HEK293 (cell line): ENCODE measurements around the gene ANK2.

Experiments used
- CTCF ChIA-PET: fragments of 350-600 bp; formaldehyde crosslinking; extraction: SDS; loops from one replicate; lab custom pipeline; 2021; ENCODE audit warnings: antibody characterized with exemption; lab: Yijun Ruan, JAX
- POLR2A ChIA-PET: fragments of 300-600 bp; formaldehyde crosslinking; extraction: SDS; loops from one replicate; lab custom pipeline; 2020; ENCODE audit warnings: antibody characterized with exemption, inconsistent platforms; lab: Yijun Ruan, JAX
- H3K27ac ChIP-seq: fragments of 200-500 bp; sonication (Bioruptor generic); 2 replicates; pipeline ENCODE4 v1.5.1; 2014; ENCODE audit warnings: low read depth, low read length, control low read depth, inconsistent platforms; ENCODE audit errors: extremely low read depth
- H3K36me3 ChIP-seq, 2 experiments: fragments of 200-500 bp in 1 of 2; sonication (Bioruptor generic) in 1 of 2; 1 replicate in 1 of 2; 2 replicates in 1 of 2; pipeline ENCODE4 v1.5.1; 2014 to 2017; ENCODE audit warnings: inconsistent platforms in 2 of 2, low read length in 2 of 2; ENCODE audit not compliant: control insufficient read depth in 2 of 2, insufficient read depth in 1 of 2
- H3K4me1 ChIP-seq: fragments of 200-500 bp; sonication (Bioruptor generic); 2 replicates; pipeline ENCODE4 v1.5.1; 2014; ENCODE audit warnings: mild to moderate bottlenecking, low read length, inconsistent platforms; ENCODE audit not compliant: control insufficient read depth, insufficient read depth
- H3K4me3 ChIP-seq: 2 replicates; pipeline ENCODE4 v1.5.1; 2011; ENCODE audit warnings: low read depth, mild to moderate bottlenecking, control low read depth, low read length, moderate library complexity
- H3K9me3 ChIP-seq: fragments of 200-500 bp; sonication (Bioruptor generic); 2 replicates; pipeline ENCODE4 v1.5.1; 2014; ENCODE audit warnings: low read depth, low read length, inconsistent platforms; ENCODE audit not compliant: control insufficient read depth, insufficient read depth
- KLF7 ChIP-seq: fragments of 450-650 bp; formaldehyde crosslinking; IDR thresholded peaks from 2 replicates; pipeline ENCODE4 v1.5.1; 2016; ENCODE audit warnings: missing biosample characterization, missing genetic modification characterization, borderline replicate concordance
- MEIS1 ChIP-seq: sonication (generic); formaldehyde crosslinking; IDR thresholded peaks from 2 replicates; pipeline ENCODE4 v1.8.1; 2022; ENCODE audit warnings: missing genetic modification reagents, mild to moderate bottlenecking, borderline replicate concordance
- OSR2 ChIP-seq: fragments of 450-650 bp; formaldehyde crosslinking; IDR thresholded peaks from 2 replicates; pipeline ENCODE4 v1.5.1; 2016; ENCODE audit warnings: missing biosample characterization, missing genetic modification characterization
- PBX3 ChIP-seq: sonication (generic); formaldehyde crosslinking; IDR thresholded peaks from 2 replicates; pipeline ENCODE4 v1.8.1; 2022; ENCODE audit warnings: mild to moderate bottlenecking, moderate library complexity, missing genetic modification reagents
- ZBTB1 ChIP-seq: fragments of 450-650 bp; formaldehyde crosslinking; IDR thresholded peaks from 2 replicates; pipeline ENCODE4 v1.5.1; 2016; ENCODE audit warnings: missing biosample characterization, missing genetic modification characterization
- ZBTB17 ChIP-seq: fragments of 450-650 bp; formaldehyde crosslinking; IDR thresholded peaks from 2 replicates; pipeline ENCODE4 v1.5.1; 2016; ENCODE audit warnings: missing biosample characterization, missing genetic modification characterization
- ZBTB20 ChIP-seq: fragments of 450-650 bp; formaldehyde crosslinking; IDR thresholded peaks from 2 replicates; pipeline ENCODE4 v1.5.1; 2016; ENCODE audit warnings: missing biosample characterization, missing genetic modification characterization
- ZBTB26 ChIP-seq: fragments of 450-650 bp; formaldehyde crosslinking; optimal IDR thresholded peaks from 2 replicates; pipeline ENCODE3; 2016; ENCODE audit warnings: missing biosample characterization, mild to moderate bottlenecking, missing genetic modification characterization
- ZFHX2 ChIP-seq: fragments of 450-650 bp; formaldehyde crosslinking; conservative IDR thresholded peaks from 2 replicates; pipeline ENCODE4 v1.5.1; 2016; ENCODE audit warnings: missing biosample characterization, missing genetic modification characterization
- ZNF211 ChIP-seq: fragments of 450-650 bp; formaldehyde crosslinking; IDR thresholded peaks from 2 replicates; pipeline ENCODE4 v1.5.1; 2016; ENCODE audit warnings: low read depth, missing biosample characterization, missing genetic modification characterization
- ZNF214 ChIP-seq: fragments of 450-650 bp; formaldehyde crosslinking; IDR thresholded peaks from 2 replicates; pipeline ENCODE4 v1.5.1; 2017; ENCODE audit warnings: missing biosample characterization, mild to moderate bottlenecking, missing genetic modification characterization, borderline replicate concordance
- ZNF223 ChIP-seq: fragments of 450-650 bp; formaldehyde crosslinking; IDR thresholded peaks from 2 replicates; pipeline ENCODE4 v1.5.1; 2016; ENCODE audit warnings: missing biosample characterization, missing genetic modification characterization
- ZNF239 ChIP-seq: fragments of 450-650 bp; formaldehyde crosslinking; IDR thresholded peaks from 2 replicates; pipeline ENCODE4 v1.5.1; 2016; ENCODE audit warnings: missing biosample characterization, missing genetic modification characterization
- ZNF521 ChIP-seq: fragments of 450-650 bp; formaldehyde crosslinking; IDR thresholded peaks from 2 replicates; pipeline ENCODE4 v1.5.1; 2017; ENCODE audit warnings: missing biosample characterization, mild to moderate bottlenecking, missing genetic modification characterization
- ZNF701 ChIP-seq: fragments of 450-650 bp; formaldehyde crosslinking; IDR thresholded peaks from 2 replicates; pipeline ENCODE4 v1.5.1; 2016; ENCODE audit warnings: missing biosample characterization, missing genetic modification characterization
- ZNF777 ChIP-seq: fragments of 450-650 bp; formaldehyde crosslinking; IDR thresholded peaks from 2 replicates; pipeline ENCODE4 v1.5.1; 2017; ENCODE audit warnings: missing biosample characterization, missing genetic modification characterization, borderline replicate concordance
- ZSCAN16 ChIP-seq: fragments of 450-650 bp; formaldehyde crosslinking; IDR thresholded peaks from 2 replicates; pipeline ENCODE4 v1.5.1; 2016; ENCODE audit warnings: missing biosample characterization, missing genetic modification characterization
- TF ChIP-seq, protein P1 (sequence below): fragments of 450-650 bp; formaldehyde crosslinking; IDR thresholded peaks from 2 replicates; pipeline ENCODE4 v1.5.1; 2016; ENCODE audit warnings: missing biosample characterization, missing genetic modification characterization, borderline replicate concordance
- TF ChIP-seq, protein P2 (sequence below): fragments of 450-650 bp; formaldehyde crosslinking; IDR thresholded peaks from 2 replicates; pipeline ENCODE4 v1.5.1; 2016; ENCODE audit warnings: missing biosample characterization, missing genetic modification characterization
- TF ChIP-seq, protein P3 (sequence below): fragments of 450-650 bp; formaldehyde crosslinking; IDR thresholded peaks from 2 replicates; pipeline ENCODE4 v1.5.1; 2016; ENCODE audit warnings: missing biosample characterization, missing genetic modification characterization

Gene ANK2

DNA sequence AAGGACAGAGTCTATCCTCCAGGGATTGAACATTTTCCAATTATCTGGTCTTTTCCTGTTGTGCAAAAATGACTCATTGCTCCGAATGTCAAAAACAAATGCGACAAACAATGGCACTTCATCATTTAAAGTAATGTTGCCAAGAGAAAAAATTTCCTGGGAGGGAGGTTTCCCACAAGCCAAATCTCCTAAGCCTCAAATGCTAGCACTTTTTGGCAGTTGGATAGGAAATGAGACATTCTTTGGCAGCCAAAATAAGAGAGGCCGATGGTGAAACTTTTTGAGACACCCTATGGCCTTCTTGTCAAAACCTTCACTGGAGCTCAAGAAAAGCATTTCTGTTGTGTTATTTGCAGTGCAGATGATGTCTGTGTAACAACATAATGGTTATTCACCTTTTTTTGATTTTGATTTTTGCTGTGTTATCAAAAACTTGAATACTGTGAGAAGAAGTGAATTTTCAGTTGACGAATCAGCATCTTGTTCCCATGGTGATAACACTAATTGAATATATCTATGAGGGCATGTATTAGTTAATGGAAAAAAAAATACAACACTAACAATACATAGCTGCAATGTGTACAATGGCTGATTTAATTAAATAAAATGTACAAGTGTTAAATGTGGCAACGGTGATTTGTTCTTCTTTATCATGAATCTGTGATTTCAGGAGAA, 333.8 kb downstream of the ANK2 start (continued):
- TF ChIP-seq, protein P1, sequence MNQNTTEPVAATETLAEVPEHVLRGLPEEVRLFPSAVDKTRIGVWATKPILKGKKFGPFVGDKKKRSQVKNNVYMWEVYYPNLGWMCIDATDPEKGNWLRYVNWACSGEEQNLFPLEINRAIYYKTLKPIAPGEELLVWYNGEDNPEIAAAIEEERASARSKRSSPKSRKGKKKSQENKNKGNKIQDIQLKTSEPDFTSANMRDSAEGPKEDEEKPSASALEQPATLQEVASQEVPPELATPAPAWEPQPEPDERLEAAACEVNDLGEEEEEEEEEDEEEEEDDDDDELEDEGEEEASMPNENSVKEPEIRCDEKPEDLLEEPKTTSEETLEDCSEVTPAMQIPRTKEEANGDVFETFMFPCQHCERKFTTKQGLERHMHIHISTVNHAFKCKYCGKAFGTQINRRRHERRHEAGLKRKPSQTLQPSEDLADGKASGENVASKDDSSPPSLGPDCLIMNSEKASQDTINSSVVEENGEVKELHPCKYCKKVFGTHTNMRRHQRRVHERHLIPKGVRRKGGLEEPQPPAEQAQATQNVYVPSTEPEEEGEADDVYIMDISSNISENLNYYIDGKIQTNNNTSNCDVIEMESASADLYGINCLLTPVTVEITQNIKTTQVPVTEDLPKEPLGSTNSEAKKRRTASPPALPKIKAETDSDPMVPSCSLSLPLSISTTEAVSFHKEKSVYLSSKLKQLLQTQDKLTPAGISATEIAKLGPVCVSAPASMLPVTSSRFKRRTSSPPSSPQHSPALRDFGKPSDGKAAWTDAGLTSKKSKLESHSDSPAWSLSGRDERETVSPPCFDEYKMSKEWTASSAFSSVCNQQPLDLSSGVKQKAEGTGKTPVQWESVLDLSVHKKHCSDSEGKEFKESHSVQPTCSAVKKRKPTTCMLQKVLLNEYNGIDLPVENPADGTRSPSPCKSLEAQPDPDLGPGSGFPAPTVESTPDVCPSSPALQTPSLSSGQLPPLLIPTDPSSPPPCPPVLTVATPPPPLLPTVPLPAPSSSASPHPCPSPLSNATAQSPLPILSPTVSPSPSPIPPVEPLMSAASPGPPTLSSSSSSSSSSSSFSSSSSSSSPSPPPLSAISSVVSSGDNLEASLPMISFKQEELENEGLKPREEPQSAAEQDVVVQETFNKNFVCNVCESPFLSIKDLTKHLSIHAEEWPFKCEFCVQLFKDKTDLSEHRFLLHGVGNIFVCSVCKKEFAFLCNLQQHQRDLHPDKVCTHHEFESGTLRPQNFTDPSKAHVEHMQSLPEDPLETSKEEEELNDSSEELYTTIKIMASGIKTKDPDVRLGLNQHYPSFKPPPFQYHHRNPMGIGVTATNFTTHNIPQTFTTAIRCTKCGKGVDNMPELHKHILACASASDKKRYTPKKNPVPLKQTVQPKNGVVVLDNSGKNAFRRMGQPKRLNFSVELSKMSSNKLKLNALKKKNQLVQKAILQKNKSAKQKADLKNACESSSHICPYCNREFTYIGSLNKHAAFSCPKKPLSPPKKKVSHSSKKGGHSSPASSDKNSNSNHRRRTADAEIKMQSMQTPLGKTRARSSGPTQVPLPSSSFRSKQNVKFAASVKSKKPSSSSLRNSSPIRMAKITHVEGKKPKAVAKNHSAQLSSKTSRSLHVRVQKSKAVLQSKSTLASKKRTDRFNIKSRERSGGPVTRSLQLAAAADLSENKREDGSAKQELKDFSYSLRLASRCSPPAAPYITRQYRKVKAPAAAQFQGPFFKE (tag by site-specific recombination): no peak
- TF ChIP-seq ZBTB17 (no peak), ZBTB20 (tag by site-specific recombination) (no peak), ZSCAN16 (tag by site-specific recombination) (no peak)

DNA sequence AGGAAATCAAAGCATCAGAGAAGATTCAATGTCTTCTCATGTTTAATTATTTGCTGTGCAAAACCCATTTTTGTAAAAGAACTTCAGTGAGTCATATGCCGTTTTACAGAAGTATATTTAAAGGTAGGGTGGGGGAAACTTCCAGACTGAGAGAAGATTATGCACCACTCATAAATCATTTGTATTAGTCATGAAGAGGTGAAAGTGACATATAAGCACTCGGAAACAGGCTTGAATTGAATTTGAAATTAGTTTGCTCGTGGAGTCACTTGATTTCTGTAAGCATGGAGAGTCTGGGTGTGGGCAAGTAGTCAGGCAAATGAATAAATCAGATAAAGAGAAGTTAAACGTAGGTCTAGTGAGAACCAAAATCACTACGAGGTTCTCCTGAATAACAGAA, 335.1 kb downstream of the ANK2 start:
- no peaks in the 10 kb centered on the region for H3K4me1 ChIP-seq
- H3K4me3 ChIP-seq: no peak overlapping the region
- POLR2A ChIA-PET: no interaction called here
- CTCF ChIA-PET: interaction anchor here (1.1 kb wide), 1 partner anchor 10 kb away, joined by 4 read pairs; no protein-coding TSS in a partner anchor
- no peaks in the 10 kb centered on the region for H3K9me3 ChIP-seq
- TF ChIP-seq PBX3: no peak
- TF ChIP-seq ZNF521 (tag by site-specific recombination): no peak
- TF ChIP-seq ZNF223 (tag by site-specific recombination): no peak
- no peak for TF ChIP-seq ZNF214 (tag by site-specific recombination)
- TF ChIP-seq KLF7 (tag by site-specific recombination): no peak
- TF ChIP-seq, protein P2, sequence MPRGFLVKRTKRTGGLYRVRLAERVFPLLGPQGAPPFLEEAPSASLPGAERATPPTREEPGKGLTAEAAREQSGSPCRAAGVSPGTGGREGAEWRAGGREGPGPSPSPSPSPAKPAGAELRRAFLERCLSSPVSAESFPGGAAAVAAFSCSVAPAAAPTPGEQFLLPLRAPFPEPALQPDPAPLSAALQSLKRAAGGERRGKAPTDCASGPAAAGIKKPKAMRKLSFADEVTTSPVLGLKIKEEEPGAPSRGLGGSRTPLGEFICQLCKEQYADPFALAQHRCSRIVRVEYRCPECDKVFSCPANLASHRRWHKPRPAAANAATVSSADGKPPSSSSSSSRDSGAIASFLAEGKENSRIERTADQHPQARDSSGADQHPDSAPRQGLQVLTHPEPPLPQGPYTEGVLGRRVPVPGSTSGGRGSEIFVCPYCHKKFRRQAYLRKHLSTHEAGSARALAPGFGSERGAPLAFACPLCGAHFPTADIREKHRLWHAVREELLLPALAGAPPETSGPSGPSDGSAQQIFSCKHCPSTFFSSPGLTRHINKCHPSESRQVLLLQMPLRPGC: no peak
- TF ChIP-seq ZNF777 (tag by site-specific recombination): no peak
- TF ChIP-seq, all 188 proteins: peak for 0
- peaks cover 0 to 2% of the 10 kb centered on the region in 2 experiments; a peak in 1 of 3 replicates for H3K36me3 ChIP-seq
- no peak overlapping the region for H3K27ac ChIP-seq

- CTCF ChIA-PET: interaction anchor here (0.5 to 1.1 kb wide), 2 partner anchors 10 to 59 kb away, joined by 4 read pairs; no protein-coding TSS in a partner anchor
- no peak for TF ChIP-seq MEIS1 (CRISPR knock-in tag)
- TF ChIP-seq ZNF701 (tag by site-specific recombination): no peak
- TF ChIP-seq OSR2: no peak
- TF ChIP-seq ZNF239 (tag by site-specific recombination): no peak
- no peak for TF ChIP-seq ZNF211 (tag by site-specific recombination)
- TF ChIP-seq ZFHX2 (tag by site-specific recombination): no peak
- no peak for TF ChIP-seq ZBTB26 (tag by site-specific recombination)
- no peak for TF ChIP-seq ZBTB1 (tag by site-specific recombination)
- TF ChIP-seq, protein P3, sequence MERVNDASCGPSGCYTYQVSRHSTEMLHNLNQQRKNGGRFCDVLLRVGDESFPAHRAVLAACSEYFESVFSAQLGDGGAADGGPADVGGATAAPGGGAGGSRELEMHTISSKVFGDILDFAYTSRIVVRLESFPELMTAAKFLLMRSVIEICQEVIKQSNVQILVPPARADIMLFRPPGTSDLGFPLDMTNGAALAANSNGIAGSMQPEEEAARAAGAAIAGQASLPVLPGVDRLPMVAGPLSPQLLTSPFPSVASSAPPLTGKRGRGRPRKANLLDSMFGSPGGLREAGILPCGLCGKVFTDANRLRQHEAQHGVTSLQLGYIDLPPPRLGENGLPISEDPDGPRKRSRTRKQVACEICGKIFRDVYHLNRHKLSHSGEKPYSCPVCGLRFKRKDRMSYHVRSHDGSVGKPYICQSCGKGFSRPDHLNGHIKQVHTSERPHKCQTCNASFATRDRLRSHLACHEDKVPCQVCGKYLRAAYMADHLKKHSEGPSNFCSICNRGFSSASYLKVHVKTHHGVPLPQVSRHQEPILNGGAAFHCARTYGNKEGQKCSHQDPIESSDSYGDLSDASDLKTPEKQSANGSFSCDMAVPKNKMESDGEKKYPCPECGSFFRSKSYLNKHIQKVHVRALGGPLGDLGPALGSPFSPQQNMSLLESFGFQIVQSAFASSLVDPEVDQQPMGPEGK (tag by site-specific recombination): no peak
Measured at GRCh38 chr4:113385281-113385899, 335.9 kb downstream of the ANK2 start.

More at GRCh38 chr4:113385281-113385899, 335.9 kb downstream of the ANK2 start:
- Histone ChIP-seq H3K27ac (no peak overlapping the region), H3K4me3 (no peak overlapping the region), H3K4me1 (no peaks in the 10 kb centered on the region), H3K9me3 (no peaks in the 10 kb centered on the region), H3K36me3 (peaks cover 0 to 2% of the 10 kb centered on the region in 2 experiments; a peak in 1 of 3 replicates)
- POLR2A ChIA-PET: no interaction called here
